K562 (cell line): ENCODE data around the gene ENHO. TPM values are rescaled to one million over a fixed set of nuclear protein-coding genes. Genes with fewer than 3 reads are reported as not detected.

Source experiments
- BCOR ChIP-seq: fragments of 450-650 bp; IDR thresholded peaks from 2 replicates; pipeline ENCODE4 v1.6.1; 2016
- C11orf30 ChIP-seq: fragments of 450-650 bp; IDR thresholded peaks from 2 replicates; pipeline ENCODE4 v1.6.1; 2016; ENCODE audit warnings: low read depth, mild to moderate bottlenecking
- CCAR2 ChIP-seq: fragments of 200-400 bp; formaldehyde crosslinking; IDR thresholded peaks from 2 replicates; pipeline ENCODE4 v1.6.1; 2017; ENCODE audit warnings: mild to moderate bottlenecking, low read depth, low read length
- COPS2 ChIP-seq: fragments of 450-650 bp; conservative IDR thresholded peaks from 2 replicates; pipeline ENCODE4 v1.6.1; 2016; ENCODE audit warnings: mild to moderate bottlenecking, moderate library complexity
- EGR1 ChIP-seq: fragments of 450-650 bp; conservative IDR thresholded peaks from 2 replicates; pipeline ENCODE4 v1.6.1; 2017; ENCODE audit warnings: mild to moderate bottlenecking
- FOS ChIP-seq: IDR thresholded peaks from 3 replicates; pipeline ENCODE4 v1.6.1; 2011; ENCODE audit not compliant: insufficient read length; ENCODE audit errors: extremely low read depth
- HNRNPL ChIP-seq: fragments of 200-400 bp; formaldehyde crosslinking; IDR thresholded peaks from 2 replicates; pipeline ENCODE4 v1.6.1; 2017; ENCODE audit warnings: low read depth, mild to moderate bottlenecking, low read length
- KDM2B ChIP-seq: fragments of 250-450 bp; sonication (Bioruptor Pico); IDR thresholded peaks from 2 replicates; pipeline ENCODE4 v1.8.0; 2021; ENCODE audit warnings: mild to moderate bottlenecking, moderate library complexity
- NR0B1 ChIP-seq: fragments of 450-650 bp; IDR thresholded peaks from one replicate; pipeline ENCODE4 v1.6.1; 2018; ENCODE audit warnings: mild to moderate bottlenecking, moderate library complexity; ENCODE audit not compliant: partially characterized antibody
- POLR3A ChIP-seq: IDR thresholded peaks from 2 replicates; pipeline ENCODE4 v1.6.1; 2011; ENCODE audit warnings: borderline replicate concordance, mild to moderate bottlenecking, moderate library complexity; ENCODE audit not compliant: insufficient read length, insufficient read depth; ENCODE audit errors: extremely low read depth
- RCOR1 ChIP-seq, 2 experiments: IDR thresholded peaks; 2 replicates each; pipeline ENCODE4 v1.6.1; 2012; ENCODE audit warnings: low read depth in 2 of 2, low read length in 2 of 2, borderline replicate concordance in 1 of 2, improper control_type of control experiment in 1 of 2
- SAP30 ChIP-seq: fragments of 200-600 bp; sonication (generic); IDR thresholded peaks from 2 replicates; pipeline ENCODE4 v1.6.1; 2012; ENCODE audit warnings: borderline replicate concordance, low read depth, mild to moderate bottlenecking, moderate library complexity, low read length, control low read depth, inconsistent platforms; ENCODE audit not compliant: insufficient read depth, poor library complexity, severe bottlenecking
- SPI1 ChIP-seq: IDR thresholded peaks from 2 replicates; pipeline ENCODE4 v1.6.1; 2011; ENCODE audit warnings: low read depth, low read length, control low read depth, borderline replicate concordance
- THAP7 ChIP-seq: fragments of 250-450 bp; sonication (Bioruptor Pico); IDR thresholded peaks from 2 replicates; pipeline ENCODE4 v1.5.0; 2021
- THRB ChIP-seq: fragments of 450-650 bp; formaldehyde crosslinking; conservative IDR thresholded peaks from 2 replicates; pipeline ENCODE4 v1.4.0; 2022; ENCODE audit warnings: mild to moderate bottlenecking, missing genetic modification characterization
- USF1 ChIP-seq: sonication (generic); formaldehyde crosslinking; IDR thresholded peaks from 2 replicates; pipeline ENCODE4 v1.9.0; 2022; ENCODE audit warnings: mild to moderate bottlenecking, missing genetic modification reagents
- VEZF1 ChIP-seq: fragments of 200-800 bp; sonication (Bioruptor generic); IDR thresholded peaks from 2 replicates; pipeline ENCODE4 v1.6.1; 2017; ENCODE audit warnings: missing genetic modification characterization, missing compliant biosample characterization
- ZFPM2 ChIP-seq: fragments of 250-450 bp; sonication (Bioruptor Pico); IDR thresholded peaks from 2 replicates; pipeline ENCODE4 v1.5.1; 2022; ENCODE audit warnings: mild to moderate bottlenecking
- ZNF12 ChIP-seq: sonication (generic); formaldehyde crosslinking; IDR thresholded peaks from 2 replicates; pipeline ENCODE4 v1.4.0; 2020; ENCODE audit warnings: mild to moderate bottlenecking, missing genetic modification reagents
- ZNF584 ChIP-seq: fragments of 200-800 bp; sonication (Bioruptor generic); IDR thresholded peaks from 2 replicates; pipeline ENCODE4 v1.6.1; 2016; ENCODE audit warnings: low read depth, mild to moderate bottlenecking, missing genetic modification characterization, missing compliant biosample characterization
- ZNF655 ChIP-seq: fragments of 250-450 bp; sonication (Bioruptor Pico); IDR thresholded peaks from 2 replicates; pipeline ENCODE4 v1.5.0; 2021
- ZNF780A ChIP-seq: fragments of 250-450 bp; sonication (Bioruptor Pico); IDR thresholded peaks from 2 replicates; pipeline ENCODE4 v1.5.0; 2021; ENCODE audit warnings: mild to moderate bottlenecking
- polyA plus RNA-seq, 8 experiments: library from polyadenylated mRNA; depleted of rRNA in 4 of 8; stranded (reverse) in 5 of 8; unstranded in 3 of 8; fragments of >200 nt; fragmentation: Nextera tagmentation in 2 of 8; fragmentation: Illumina TruSeq in 1 of 8; extraction: Ambion mirVana in 2 of 8; extraction: Trizol in 1 of 8; gene quantifications; 2 replicates each; pipeline versions ENCODE4 v1.2.1 to v1.2.3, GENCODE V29; 2011 to 2014; ENCODE audit warnings: inconsistent platforms in 1 of 8, missing spikeins in 1 of 8
- total RNA-seq, 7 experiments: library from RNA; depleted of rRNA in 6 of 7; stranded (reverse); fragments of >200 nt in 6 of 7; fragmentation: Illumina TruSeq in 2 of 7; extraction: Trizol in 2 of 7; gene quantifications; 2 replicates each; pipeline versions ENCODE4 v1.2.1 to v1.2.3, GENCODE V29; 2011 to 2021; ENCODE audit warnings: low replicate concordance in 1 of 7

ENHO gene
- total and polyA plus RNA-seq, 9 of the 15 experiments (the other 6 are each of a cell fraction or from before 2014, with no cell fraction given): 0.24 TPM; not detected in 8

- TF ChIP-seq VEZF1 (CRISPR knock-in tag): 0 out of 2 replicates have a peak, but pooled peaks have one; percentile 21
- no peak for TF ChIP-seq THAP7
- TF ChIP-seq COPS2: no peak
- no peak for TF ChIP-seq POLR3A
- TF ChIP-seq ZNF584 (CRISPR knock-in tag): no peak
- TF ChIP-seq RCOR1 (IDR thresholded peaks at IDR 0.05; ENCODE audit: borderline replicate concordance in 1 of 2, low read depth in 2 of 2, low read length in 2 of 2): peak in 1 of 2 experiments; percentile 38; a peak in 1 of 4 replicates
- TF ChIP-seq SAP30: no peak
- no peak for TF ChIP-seq FOS
- no peak for TF ChIP-seq CCAR2
- TF ChIP-seq USF1 (CRISPR knock-in tag): no peak
- no peak for TF ChIP-seq C11orf30
- TF ChIP-seq ZNF780A (CRISPR knock-in tag): no peak
- no peak for TF ChIP-seq BCOR
- no peak for TF ChIP-seq ZNF655 (CRISPR knock-in tag)
- peak; percentile 42 for TF ChIP-seq EGR1
- TF ChIP-seq HNRNPL: no peak
- peak; percentile 64; the same call in 1 of the 2 replicates for TF ChIP-seq SPI1
- no peak for TF ChIP-seq KDM2B (CRISPR knock-in tag)
- no peak for TF ChIP-seq NR0B1
- no peak for TF ChIP-seq THRB
- no peak for TF ChIP-seq ZFPM2
- TF ChIP-seq ZNF12 (CRISPR knock-in tag): no peak
Observed at GRCh38 chr9:34493972-34494535, 28.7 kb downstream of the ENHO start (continued).
